Activated gamma-delta T cell treated with Interleukin-2 at 50 U/mL for 16 hours (primary cell): ENCODE results near the gene RABAC1.

ENCODE experiments used
- DNase-seq: peaks from one replicate; pipeline ENCODE4 v3.0.0-alpha.2; 2020

RABAC1 gene

GRCh38 chr19:41988947-41989346, 29.8 kb upstream of the RABAC1 start:
- DNase-seq = no peak

- DNase-seq = no peak
Measured at GRCh38 chr19:41987141-41987860, 28.2 kb upstream of the RABAC1 start.

- DNase-seq = no peak
Measured at GRCh38 chr19:41984961-41985360, 25.8 kb upstream of the RABAC1 start.

GRCh38 chr19:41981724-41982123, 22.6 kb upstream of the RABAC1 start:
- no peak for DNase-seq

- DNase-seq = no peak
Measured at GRCh38 chr19:41978470-41978869, 19.3 kb upstream of the RABAC1 start.

GRCh38 chr19:41977916-41978315, 18.8 kb upstream of the RABAC1 start:
- no peak for DNase-seq

GRCh38 chr19:41974652-41975051, 15.5 kb upstream of the RABAC1 start:
- no peak for DNase-seq

- DNase-seq = no peak
Measured at GRCh38 chr19:41971363-41971762, 12.2 kb upstream of the RABAC1 start.

- no peak for DNase-seq
Measured at GRCh38 chr19:41969772-41970458, 10.8 kb upstream of the RABAC1 start.

GRCh38 chr19:41968751-41969595, 9.9 kb upstream of the RABAC1 start:
- no peak for DNase-seq

- no peak for DNase-seq
Measured at GRCh38 chr19:41967054-41967783, 8.1 kb upstream of the RABAC1 start.

GRCh38 chr19:41965106-41965505, 6.0 kb upstream of the RABAC1 start:
- no peak for DNase-seq

GRCh38 chr19:41960973-41961372, 1.9 kb upstream of the RABAC1 start:
- no peak for DNase-seq

- DNase-seq = peak; percentile 73
Measured at GRCh38 chr19:41958367-41959055, 610 bp downstream of the RABAC1 start.

- peak; percentile 20 for DNase-seq
Measured at GRCh38 chr19:41957838-41958366, 1.2 kb downstream of the RABAC1 start.

- no peak for DNase-seq
Measured at GRCh38 chr19:41957161-41957837, 1.8 kb downstream of the RABAC1 start.

GRCh38 chr19:41956621-41957020, 2.5 kb downstream of the RABAC1 start:
- no peak for DNase-seq

GRCh38 chr19:41955521-41955920, 3.6 kb downstream of the RABAC1 start:
- no peak for DNase-seq

- DNase-seq = peak; percentile 93
Measured at GRCh38 chr19:41951686-41952172, 7.4 kb downstream of the RABAC1 start.

GRCh38 chr19:41947091-41947490, 12.0 kb downstream of the RABAC1 start:
- DNase-seq = no peak

- DNase-seq = peak; percentile 91
Measured at GRCh38 chr19:41945135-41945766, 13.9 kb downstream of the RABAC1 start.
